C4-2B (cell line): Measurements from ENCODE around the gene PTPRF.

Experiments
- CTCF ChIP-seq: fragments of 450-650 bp; conservative IDR thresholded peaks from 2 replicates; pipeline ENCODE4 v1.5.1; 2017; ENCODE audit warnings: mild to moderate bottlenecking
- ZFX ChIP-seq: fragments of 450-650 bp; IDR thresholded peaks from 2 replicates; pipeline ENCODE4 v1.6.1; 2017

- TF ChIP-seq CTCF (no peak), ZFX (no peak)
Measured at GRCh38 chr1:43510621-43511020, 20.1 kb upstream of the PTPRF start.
